ENCODE results near the gene LBX2. TPM values are rescaled to one million over a fixed set of nuclear protein-coding genes. Genes with fewer than 3 reads are reported as not detected.
A peak's percentile ranks its signal among the peaks of the same experiment; 100 is the strongest.

The LBX2 gene
- total RNA-seq, 4 donors from 2014 or later: 0.59 TPM; not detected in 3

DNA sequence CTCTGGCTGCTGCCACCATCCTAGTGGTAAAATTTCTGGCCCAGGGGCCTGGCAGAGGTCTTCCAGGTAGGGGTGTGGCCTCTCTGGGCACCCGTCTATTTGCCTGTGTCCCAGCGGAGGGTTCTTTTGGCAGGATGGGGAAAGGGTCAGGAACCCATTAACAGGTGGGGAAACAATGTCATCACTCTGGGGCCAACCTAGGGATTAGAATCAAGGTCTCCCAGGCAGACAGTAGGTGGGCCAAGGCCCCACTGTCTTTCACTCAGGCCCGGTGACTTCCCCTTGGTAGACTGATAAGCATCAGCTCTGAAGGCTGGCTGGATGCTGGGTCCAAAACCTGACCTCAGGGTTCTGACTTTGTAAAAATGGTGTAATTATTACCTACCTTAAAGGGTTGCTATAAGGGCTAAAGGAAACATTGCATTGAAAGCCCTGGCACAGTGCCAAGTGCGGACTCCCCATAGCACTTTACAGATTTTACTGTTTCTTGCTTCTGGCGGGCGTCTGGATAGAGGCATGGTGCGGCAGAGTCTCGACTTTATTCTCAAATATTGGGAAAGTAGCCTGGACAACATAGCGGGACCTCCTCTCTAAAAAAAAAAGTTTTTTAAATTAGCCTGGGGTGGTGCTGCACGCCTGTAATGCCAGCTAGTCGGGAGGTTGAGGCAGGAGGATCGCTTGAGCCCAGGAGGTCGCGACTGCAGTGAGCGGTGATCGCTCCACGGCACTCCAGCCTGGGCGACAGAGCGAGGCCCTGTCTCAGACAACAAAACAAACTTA, 2.2 kb downstream of the LBX2 start:
- Histone ChIP-seq H3K27me3 (peaks cover 35 to 52% (median 45%) of the 10 kb centered on the region in 3 donors), H3K36me3 (peaks cover 0 to 23% of the 10 kb centered on the region in 2 donors), H3K4me3 (peak overlapping the region in 3 of 4 donors; percentile 43 to 48 (median 44)), H3K4me1 (peaks cover 22% of the 10 kb centered on the region in 2 donors), H3K9me3 (no peaks in the 10 kb centered on the region), H3K27ac (no peak overlapping the region)
- TF ChIP-seq POLR2A (IDR thresholded peaks at IDR 0.05): no peak
- TF ChIP-seq, protein P1, sequence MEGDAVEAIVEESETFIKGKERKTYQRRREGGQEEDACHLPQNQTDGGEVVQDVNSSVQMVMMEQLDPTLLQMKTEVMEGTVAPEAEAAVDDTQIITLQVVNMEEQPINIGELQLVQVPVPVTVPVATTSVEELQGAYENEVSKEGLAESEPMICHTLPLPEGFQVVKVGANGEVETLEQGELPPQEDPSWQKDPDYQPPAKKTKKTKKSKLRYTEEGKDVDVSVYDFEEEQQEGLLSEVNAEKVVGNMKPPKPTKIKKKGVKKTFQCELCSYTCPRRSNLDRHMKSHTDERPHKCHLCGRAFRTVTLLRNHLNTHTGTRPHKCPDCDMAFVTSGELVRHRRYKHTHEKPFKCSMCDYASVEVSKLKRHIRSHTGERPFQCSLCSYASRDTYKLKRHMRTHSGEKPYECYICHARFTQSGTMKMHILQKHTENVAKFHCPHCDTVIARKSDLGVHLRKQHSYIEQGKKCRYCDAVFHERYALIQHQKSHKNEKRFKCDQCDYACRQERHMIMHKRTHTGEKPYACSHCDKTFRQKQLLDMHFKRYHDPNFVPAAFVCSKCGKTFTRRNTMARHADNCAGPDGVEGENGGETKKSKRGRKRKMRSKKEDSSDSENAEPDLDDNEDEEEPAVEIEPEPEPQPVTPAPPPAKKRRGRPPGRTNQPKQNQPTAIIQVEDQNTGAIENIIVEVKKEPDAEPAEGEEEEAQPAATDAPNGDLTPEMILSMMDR (IDR thresholded peaks at IDR 0.05 in 4 of 5, conservative IDR thresholded peaks at IDR 0.05 in 1 of 5): no peak
- intact Hi-C loops (cut with DNase I; ENCODE audit: low total_unique reads) (no loop called here), in situ Hi-C loops (cut with MboI; ENCODE audit: low sequenced_read_pairs in 4 of 4) (no loop called here)
- DNase-seq: no peak
- ATAC-seq: no peak

DNA sequence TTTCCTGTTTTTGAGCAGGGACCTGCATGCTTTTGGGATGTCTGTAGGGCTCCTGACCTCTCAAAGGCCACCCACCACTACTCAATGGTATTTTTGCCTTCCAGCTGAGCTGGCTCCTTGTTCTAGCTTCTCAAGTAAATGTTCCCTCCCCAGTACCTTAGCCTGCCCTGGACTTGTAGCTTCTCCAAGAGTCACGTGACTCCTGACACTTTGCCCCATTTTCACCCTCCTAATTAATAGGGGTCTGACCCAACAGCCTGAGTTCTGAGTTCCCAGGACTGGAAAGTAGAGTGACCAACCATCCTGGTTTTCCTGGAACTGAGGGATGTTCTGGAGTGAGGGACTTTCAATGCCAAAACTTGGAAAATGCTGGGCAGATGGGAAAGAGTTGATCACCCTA, 4.0 kb downstream of the LBX2 start:
- intact Hi-C loops (cut with DNase I; ENCODE audit: low total_unique reads) (no loop called here), in situ Hi-C loops (cut with MboI; ENCODE audit: low sequenced_read_pairs in 4 of 4) (no loop called here)

GRCh38 chr2:74493546-74493945, 5.9 kb downstream of the LBX2 start:
- TF ChIP-seq POLR2A (IDR thresholded peaks at IDR 0.05): no peak
- TF ChIP-seq, protein P1 (IDR thresholded peaks at IDR 0.05 in 4 of 5, conservative IDR thresholded peaks at IDR 0.05 in 1 of 5): no peak
- Histone ChIP-seq H3K4me1 (peaks cover 10 to 12% of the 10 kb centered on the region in 2 donors), H3K4me3 (no peak overlapping the region), H3K27me3 (peaks cover 12 to 17% (median 17%) of the 10 kb centered on the region in 3 donors), H3K9me3 (no peaks in the 10 kb centered on the region), H3K36me3 (peaks cover 0 to 51% of the 10 kb centered on the region in 2 donors), H3K27ac (no peak overlapping the region)
- ATAC-seq (no peak), DNase-seq (no peak)
- intact Hi-C loops (cut with DNase I; ENCODE audit: low total_unique reads): no loop called here
- in situ Hi-C loops (cut with MboI; ENCODE audit: low sequenced_read_pairs in 4 of 4): no loop called here

More for the DNA sequence above, 4.0 kb downstream of the LBX2 start:
- Histone ChIP-seq H3K9me3 (no peaks in the 10 kb centered on the region), H3K36me3 (peaks cover 0 to 41% of the 10 kb centered on the region in 2 donors), H3K27me3 (peaks cover 27 to 36% (median 36%) of the 10 kb centered on the region in 3 donors), H3K27ac (no peak overlapping the region), H3K4me1 (peaks cover 22% of the 10 kb centered on the region in 2 donors), H3K4me3 (no peak overlapping the region)
- DNase-seq (no peak), ATAC-seq (no peak)
- no peak for TF ChIP-seq POLR2A (IDR thresholded peaks at IDR 0.05)
- TF ChIP-seq, protein P1 (IDR thresholded peaks at IDR 0.05 in 4 of 5, conservative IDR thresholded peaks at IDR 0.05 in 1 of 5): no peak

GRCh38 chr2:74491648-74492544, 7.5 kb downstream of the LBX2 start:
- Histone ChIP-seq H3K27ac (no peak overlapping the region), H3K4me1 (no peaks in the 10 kb centered on the region), H3K27me3 (peaks cover 0 to 1% (median under 1%) of the 10 kb centered on the region in 3 donors), H3K9me3 (no peaks in the 10 kb centered on the region), H3K36me3 (peaks cover 0 to 51% of the 10 kb centered on the region in 2 donors), H3K4me3 (no peak overlapping the region)
- in situ Hi-C loops (cut with MboI; ENCODE audit: low sequenced_read_pairs in 4 of 4): no loop called here
- TF ChIP-seq POLR2A (IDR thresholded peaks at IDR 0.05): no peak
- TF ChIP-seq, protein P1 (IDR thresholded peaks at IDR 0.05 in 4 of 5, conservative IDR thresholded peaks at IDR 0.05 in 1 of 5): no peak
- DNase-seq (no peak), ATAC-seq (no peak)
- intact Hi-C loops (cut with DNase I; ENCODE audit: low total_unique reads): no loop called here
